ENCODE data around the gene DENND2D.

- no peak for TF ChIP-seq CTCF (IDR thresholded peaks at IDR 0.05; ENCODE audit: extremely low read depth in 1 of 2, insufficient read depth in 1 of 2, low read depth in 1 of 2, low read length in 2 of 2)
- TF ChIP-seq POLR2A (IDR thresholded peaks at IDR 0.05; ENCODE audit: low read depth, low read length): no peak
- no peak for TF ChIP-seq MAX (IDR thresholded peaks at IDR 0.05; ENCODE audit: insufficient read depth, insufficient read length)
- TF ChIP-seq EZH2 (IDR thresholded peaks at IDR 0.05; ENCODE audit: borderline replicate concordance, low read depth, low read length, severe bottlenecking): no peak
- no peak for TF ChIP-seq POLR2AphosphoS5 (IDR thresholded peaks at IDR 0.05; ENCODE audit: insufficient read depth, low read depth, low read length)
- no peak for TF ChIP-seq MYC (IDR thresholded peaks at IDR 0.05; ENCODE audit: low read depth, low read length)
These were observed 31.7 kb upstream of the DENND2D start for GRCh38 chr1:111232134-111232533.

Data from endothelial cell of umbilical vein (primary cell).